Hematopoietic multipotent progenitor cell (in vitro differentiated cells): ENCODE results near the gene KCNAB1. TPM values are rescaled to one million over a fixed set of nuclear protein-coding genes. Genes with fewer than 3 reads are reported as not detected.

Experiments used
- DNase-seq, 3 donors: peaks; one replicate each; pipeline ENCODE4 v3.0.0-alpha.2; 2011 to 2015; ENCODE audit warnings: low read depth in 2 of 3, low spot score in 2 of 3
- total RNA-seq: library from RNA; depleted of rRNA; stranded (reverse); fragments of >200 nt; gene quantifications from one replicate; pipeline ENCODE4 v1.2.3, GENCODE V29; 2012

Gene KCNAB1
- total RNA-seq, 1 donor: not detected

DNA sequence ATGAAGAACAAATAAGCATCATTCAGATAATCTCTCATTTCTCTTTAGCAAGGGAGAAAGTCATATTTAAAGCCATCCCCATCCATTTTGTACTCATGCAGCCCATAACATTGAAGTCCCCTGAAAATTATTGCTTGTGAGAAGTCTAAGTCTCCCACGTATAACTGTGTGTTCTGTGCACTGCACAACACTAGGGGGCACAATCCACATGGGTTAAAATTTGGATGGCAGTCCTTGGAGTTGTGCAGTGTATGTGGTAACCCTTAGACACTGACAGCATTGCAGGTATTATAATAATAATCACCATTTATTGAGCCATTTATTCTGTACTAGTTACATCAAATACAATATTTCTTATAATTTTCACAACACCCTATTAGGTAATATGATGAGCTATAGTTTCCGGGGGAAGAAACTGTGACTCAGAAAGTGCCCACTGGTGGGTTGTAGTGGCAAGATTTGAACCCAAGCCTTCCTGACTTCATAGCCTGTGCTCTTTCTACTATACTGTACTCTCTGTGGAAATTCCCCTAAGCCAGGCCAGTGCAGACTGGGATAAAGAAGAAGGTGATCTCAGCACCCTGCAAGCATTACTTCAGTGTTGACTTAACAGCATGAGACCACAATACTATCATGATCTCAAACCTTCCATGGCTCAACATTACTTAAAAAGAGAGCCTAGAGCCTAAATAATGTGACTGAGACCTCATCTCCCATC lies 15.7 kb downstream of the KCNAB1 start:
- DNase-seq: no peak

DNA sequence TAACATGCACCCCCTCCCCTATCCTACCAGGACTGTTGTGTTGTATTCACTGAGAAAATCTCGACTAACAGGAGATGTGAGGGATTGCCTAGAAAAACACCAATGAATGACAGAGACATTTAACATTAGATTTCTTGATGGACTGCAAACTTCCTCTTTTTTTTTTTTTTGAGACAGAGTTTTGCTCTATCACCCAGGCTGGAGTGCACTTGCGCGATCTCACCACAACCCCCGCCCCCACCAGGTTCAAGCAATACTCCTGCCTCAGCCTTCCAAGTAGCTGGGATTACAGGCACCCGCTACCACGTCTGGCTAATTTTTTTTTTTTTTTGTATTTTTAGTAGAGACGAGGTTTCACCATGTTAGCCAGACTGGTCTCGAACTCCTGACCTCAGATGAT lies 17.0 kb downstream of the KCNAB1 start:
- DNase-seq: peak in 2 of 3 donors; percentile 43 to 67

DNA sequence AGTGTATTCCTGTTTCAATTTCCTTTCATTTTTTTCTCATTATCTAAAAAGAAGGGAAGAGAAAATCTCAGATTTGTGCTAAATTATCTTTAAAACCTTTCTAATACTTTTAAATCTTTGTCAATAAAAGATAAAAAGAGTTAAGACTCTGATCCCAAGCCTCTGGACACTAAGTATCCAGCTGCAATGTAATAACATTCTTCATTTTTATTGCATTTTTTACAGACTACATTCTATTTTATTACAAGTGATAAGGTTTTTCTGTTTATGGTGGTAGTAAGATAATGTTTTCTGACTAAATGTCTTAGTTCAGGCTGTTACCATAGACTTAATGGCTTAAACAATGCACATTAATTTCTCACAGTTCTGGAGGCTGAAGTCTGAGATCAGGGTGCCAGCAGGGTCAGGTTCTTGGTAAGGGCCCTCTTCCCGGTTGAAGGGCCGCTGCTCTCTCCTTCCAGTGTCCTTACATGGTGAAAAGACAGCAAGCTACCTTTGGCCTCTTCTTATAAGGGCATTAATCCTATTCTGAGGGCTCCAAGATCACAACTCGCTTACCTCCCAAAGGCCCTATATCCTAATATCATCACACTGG lies 19.7 kb downstream of the KCNAB1 start:
- DNase-seq: no peak

DNA sequence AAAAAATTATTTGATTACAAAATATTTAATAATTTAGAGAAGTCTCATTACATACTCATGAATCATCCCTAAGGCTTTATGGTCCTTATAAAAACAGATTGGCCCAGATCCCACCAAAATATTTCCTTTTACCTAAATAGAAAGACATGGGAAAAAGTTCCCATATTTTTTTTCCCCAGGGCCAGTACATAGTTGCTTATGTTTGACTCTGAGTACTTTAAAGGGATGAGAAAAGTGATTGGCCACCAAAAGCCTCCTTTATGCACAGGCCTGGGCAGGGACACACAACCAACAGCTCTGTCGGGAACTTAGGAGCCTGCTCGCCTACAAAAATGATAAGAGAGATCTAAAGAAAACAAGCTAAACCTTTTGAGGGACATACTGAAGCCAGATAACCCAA lies 22.3 kb downstream of the KCNAB1 start:
- no peak for DNase-seq

DNA sequence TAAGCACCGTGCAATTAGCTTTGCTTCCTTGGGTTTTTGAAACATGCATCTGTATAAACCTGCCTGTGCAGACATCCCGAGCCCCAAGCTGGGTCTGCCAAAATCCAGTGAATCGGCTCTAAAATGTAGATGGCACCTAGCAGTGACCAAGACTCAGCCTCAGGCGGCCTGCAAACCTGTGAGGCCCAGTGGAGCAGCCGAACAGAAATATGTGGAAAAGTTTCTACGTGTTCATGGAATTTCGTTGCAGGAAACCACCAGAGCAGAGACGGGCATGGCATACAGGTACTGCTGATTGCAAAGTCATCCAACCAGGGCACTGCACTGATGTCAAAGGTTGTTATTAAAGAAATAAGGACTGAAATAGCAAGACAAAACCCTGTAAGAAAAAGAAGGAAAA lies 22.8 kb downstream of the KCNAB1 start:
- DNase-seq: no peak

DNA sequence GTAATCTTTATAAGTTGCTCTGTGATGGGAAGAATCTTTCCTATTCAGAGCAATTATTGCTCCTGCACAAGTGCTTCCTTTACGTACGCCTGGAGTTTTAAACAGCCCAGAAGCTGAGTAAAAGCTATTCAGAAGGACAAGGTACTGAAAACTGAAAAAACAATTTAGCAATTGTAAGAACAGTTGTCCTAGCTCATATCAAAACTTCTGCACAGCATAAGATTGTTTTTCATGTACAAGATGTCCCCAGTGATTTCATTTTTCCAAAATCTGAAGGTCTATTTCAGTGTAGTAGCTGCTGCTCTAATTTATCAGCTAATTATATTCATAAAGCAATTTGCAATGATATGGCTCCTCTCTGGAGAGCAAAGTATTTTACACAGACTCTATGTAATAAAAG lies 23.7 kb downstream of the KCNAB1 start:
- no peak for DNase-seq

DNA sequence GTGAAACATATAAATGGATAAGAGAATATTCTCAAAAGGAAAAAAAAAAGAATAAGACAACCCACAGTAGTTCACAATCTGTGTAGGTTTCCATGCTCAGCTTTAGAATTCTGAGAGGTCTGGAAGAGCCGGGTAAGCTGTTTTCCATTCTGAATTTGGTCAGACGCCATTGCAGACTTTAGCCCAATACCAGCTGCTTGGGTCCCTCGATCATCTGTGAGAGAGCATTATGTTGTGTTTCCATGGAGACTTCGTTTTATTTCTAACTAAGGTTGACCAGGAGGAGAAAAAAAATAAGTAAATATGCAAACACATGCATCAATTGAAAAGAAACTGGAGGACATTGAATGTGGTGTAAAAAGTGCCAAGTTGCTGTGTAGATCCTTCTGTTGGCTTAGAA lies 25.5 kb downstream of the KCNAB1 start:
- DNase-seq: no peak

DNA sequence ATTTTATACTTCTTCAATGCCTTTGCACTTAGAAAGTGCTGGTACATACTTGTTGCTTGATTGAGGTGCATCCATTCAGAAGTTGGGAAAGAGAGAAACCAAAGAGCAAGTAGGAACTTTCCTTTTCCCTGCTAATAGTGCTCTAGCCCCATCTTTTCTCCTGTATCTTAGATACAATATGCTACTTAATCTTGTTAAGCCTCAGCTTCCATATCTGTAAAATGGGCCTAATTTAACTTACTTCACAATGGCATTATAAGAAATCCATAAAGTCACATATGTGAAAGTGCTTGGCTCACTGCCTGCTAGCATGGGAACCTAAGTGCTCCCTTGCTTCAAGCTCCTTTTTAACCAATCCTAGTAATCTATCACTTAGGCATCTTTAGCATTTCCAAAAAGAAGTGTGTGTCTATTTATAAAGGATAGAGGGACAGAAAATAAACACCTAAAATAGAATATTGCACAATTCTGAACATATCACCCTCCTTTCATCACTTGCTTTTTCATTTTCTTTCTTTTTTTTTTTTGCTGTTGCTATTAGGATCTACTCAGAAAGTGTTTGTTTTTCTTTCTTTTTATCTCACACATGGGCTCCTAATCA lies 28.1 kb downstream of the KCNAB1 start:
- no peak for DNase-seq

DNA sequence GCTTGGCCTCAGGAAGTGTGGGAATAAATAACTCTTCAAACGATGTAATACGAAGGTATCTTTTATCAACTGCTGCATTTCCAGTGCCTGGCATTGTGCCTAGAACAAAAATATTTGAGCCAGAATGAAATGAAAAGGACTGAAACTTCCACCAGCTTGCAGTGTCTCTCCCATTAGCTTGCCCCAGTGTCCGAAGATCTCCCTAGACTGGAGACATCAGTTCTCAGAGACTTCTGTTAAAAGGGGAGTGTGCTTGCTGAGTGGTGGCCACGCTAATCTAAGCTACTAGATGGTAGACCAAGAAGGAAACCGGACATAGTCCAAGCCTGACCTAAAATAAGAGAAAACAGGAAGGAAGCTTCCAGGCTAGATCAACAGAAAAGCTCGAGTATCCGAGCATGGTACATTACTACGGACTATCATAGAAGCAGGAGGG lies 28.6 kb downstream of the KCNAB1 start:
- peak in 1 of 3 donors; percentile 23 for DNase-seq

DNA sequence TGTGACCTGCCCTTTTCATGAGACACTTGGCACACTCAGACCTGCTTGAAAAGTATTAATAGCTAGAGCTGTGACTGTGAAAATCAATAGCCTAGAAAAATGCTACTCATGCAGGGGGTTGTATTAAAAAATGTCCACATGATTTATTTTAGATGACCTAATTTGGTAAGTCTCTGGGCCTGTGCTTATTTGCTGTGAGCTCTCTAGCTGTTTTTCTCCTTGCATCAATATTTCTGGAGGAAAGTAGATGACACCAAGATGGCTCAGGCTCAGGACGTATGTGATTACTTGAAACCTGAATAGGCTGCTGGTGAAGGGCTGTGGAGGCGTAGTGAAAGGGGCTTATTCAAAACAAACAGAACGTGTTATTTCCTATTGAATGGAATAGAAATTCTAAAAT lies 29.5 kb downstream of the KCNAB1 start:
- DNase-seq: no peak

DNA sequence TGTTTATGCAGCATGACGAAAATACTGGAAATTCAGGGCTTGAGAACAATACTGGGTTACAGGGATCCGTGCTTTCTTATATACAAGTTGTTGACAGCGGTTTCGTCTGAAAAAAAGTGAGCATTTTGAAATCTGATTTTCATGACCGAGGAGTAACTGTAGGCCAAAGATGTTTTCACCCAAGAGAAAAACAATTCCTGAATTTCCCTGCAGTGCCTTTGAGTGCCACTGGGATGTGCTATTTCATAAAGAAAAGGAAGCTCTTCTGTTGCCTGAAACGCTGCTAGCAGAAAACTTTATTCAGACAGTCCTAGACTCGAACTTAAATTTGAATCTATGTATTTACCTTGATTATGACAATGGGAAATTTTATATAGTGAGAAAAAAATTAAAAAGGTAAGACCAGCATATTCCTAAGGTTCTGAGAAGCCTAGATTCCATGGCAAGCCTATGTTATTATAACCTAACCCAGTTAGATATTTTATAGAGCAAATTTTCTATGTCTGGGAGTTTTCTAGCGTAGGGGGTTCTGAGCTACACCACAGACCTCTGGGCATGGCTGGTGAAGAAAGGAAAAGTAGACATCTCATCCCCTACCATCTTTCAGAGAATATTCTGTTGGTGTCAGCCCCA lies 30.2 kb downstream of the KCNAB1 start:
- DNase-seq: peak in 2 of 3 donors; percentile 30 to 60

DNA sequence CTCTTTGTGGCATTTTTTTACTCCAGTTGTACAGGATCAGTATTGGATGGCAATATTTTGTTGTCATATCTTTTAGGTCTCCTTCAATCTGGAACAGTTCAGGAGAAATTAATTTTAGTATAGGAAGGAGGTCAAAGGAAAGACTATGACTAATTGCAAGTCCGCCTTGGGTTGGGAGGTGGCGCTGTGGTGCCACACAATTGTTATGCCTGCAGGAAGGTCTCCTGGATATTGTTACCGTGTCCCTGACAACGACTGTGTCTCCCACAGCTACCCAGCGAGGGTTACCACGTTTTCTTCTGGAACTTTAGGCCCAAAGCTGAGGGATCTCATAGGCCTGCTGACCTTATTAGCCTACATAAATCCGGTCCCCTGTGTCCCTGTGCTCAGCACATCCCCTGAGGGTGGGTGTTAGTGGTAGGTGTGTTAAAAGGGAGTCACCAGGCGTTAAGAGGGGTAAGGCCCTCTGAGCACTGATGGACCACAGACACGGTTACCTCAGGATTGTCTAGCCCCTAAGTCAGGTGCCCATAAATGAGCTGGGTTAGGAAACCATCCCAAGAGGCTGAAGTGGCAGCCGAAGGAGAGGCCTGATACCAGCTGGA lies 31.5 kb downstream of the KCNAB1 start:
- peak in 2 of 3 donors; percentile 50 to 58 for DNase-seq

DNA sequence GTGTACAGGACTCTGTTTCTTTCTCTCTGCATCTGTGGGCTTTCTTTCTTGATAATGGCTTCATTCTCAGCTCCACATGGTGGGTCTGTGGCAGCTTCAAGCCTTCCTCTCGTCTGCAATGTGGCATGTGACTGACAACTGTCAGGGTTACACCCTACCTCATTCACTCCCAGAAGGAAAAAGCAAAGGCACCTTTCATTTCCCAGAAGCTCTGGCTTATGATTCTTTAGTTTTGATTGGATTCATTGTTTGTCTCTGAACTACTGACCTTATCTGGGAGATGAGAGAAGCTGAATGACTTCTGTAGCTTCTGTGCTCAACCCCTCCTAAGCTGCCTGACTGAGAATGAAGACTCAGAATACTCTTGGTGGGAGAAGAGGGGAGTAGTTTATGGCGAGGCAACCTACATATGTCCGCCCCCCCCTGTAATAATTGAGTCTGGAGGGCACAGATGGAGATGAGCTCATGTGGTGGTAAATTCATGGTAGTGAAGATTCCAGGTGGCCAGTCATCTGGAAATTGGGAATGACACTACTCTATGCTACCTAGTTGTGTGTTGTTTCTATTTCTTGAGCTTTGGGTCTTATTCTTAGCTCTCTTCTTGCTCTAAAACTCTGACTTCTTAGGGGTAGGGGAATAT lies 38.4 kb downstream of the KCNAB1 start:
- no peak for DNase-seq

DNA sequence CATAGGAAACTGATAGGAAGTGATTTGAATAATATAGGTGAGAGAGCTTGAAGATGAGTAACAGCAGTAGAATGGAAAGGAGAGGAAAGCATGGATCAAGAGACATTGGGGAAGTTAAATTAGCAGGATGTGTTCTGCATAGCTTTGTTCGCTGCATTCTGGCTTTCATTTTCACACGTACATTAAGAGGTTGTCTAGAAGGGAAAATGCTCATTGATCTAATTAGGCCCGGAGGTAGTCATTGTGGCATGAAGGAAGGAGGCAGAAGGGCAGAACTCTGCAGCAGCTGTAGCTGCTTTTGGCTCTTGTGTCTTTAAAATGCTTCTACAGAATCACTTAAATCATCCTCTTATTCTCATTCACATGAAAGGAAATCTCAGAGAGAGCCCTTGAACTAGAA lies 40.3 kb downstream of the KCNAB1 start:
- DNase-seq: peak in 2 of 3 donors; percentile 5 to 36

DNA sequence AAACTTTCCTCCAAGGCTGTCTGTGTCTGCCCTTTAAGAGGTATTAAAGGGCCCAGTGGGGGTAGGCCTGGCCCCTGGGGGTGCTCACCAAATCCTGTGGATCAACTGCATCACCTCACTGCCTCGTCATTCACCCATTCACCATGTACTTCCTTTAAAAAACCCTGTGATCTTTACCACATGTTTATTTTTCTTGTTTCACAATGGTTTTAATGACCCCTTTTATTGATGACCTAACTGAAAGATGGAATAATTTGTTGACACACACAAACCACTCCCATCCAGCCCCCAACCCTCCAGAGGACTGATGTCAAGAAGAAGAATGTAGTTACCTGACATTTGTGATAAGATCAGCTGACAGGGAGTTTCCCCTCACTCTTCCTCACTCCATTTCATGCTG lies 40.8 kb downstream of the KCNAB1 start:
- DNase-seq: no peak

DNA sequence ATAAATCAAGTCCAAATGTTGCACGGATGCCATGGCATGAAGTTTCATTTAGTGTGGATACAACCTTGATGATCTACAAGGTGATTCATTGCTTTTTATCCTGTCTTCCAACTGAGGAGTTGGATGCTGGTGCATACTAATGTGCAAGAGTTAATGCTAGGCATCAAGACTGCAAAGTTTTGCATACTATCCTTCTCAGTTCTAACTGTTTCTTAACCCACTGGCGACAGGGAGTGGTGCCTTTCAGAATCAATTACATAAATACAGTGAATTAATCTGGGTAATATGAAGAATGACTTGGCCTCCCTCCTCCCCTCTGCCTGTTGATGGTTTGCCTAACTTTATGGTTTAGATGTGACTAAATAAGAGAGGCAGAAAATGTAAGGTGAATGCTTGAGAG lies 43.5 kb downstream of the KCNAB1 start:
- no peak for DNase-seq

DNA sequence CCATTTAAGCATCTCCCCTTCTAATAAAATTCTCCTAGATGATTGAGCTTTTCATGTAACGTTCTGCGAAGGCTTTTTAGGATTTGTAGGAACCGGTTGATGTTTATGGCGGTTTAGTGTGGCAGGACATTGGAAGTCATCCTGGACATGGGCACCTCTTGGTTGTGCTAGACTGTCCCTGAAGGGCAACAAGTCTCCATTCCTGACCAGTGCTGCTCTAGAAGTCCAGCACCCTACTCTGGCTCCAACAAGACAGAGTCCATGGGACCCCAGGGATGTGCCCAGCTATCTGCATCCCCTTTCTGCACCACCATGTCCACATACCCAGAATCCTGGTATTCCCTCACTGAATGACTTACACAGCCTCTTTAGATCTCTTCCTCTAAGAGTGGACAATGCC lies 46.4 kb downstream of the KCNAB1 start:
- DNase-seq: no peak

DNA sequence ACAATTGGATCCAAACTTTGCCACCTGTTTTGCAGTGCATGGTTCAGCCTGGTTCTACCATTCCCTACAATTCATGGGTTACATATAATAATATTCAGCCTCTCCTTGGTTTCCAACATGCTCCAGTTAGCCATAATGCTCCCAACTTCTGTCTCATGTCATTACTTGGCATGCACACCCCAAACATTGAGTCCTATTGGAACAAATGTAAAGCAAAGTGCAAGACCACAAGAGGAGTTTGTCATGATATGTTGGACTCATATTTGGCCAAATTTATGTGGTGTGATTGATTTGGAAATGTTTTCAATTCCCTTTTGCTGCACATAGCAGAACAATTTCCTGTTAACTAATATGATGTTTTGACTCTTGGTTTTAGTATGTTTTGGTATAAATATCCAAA lies 50.2 kb downstream of the KCNAB1 start:
- DNase-seq: no peak

DNA sequence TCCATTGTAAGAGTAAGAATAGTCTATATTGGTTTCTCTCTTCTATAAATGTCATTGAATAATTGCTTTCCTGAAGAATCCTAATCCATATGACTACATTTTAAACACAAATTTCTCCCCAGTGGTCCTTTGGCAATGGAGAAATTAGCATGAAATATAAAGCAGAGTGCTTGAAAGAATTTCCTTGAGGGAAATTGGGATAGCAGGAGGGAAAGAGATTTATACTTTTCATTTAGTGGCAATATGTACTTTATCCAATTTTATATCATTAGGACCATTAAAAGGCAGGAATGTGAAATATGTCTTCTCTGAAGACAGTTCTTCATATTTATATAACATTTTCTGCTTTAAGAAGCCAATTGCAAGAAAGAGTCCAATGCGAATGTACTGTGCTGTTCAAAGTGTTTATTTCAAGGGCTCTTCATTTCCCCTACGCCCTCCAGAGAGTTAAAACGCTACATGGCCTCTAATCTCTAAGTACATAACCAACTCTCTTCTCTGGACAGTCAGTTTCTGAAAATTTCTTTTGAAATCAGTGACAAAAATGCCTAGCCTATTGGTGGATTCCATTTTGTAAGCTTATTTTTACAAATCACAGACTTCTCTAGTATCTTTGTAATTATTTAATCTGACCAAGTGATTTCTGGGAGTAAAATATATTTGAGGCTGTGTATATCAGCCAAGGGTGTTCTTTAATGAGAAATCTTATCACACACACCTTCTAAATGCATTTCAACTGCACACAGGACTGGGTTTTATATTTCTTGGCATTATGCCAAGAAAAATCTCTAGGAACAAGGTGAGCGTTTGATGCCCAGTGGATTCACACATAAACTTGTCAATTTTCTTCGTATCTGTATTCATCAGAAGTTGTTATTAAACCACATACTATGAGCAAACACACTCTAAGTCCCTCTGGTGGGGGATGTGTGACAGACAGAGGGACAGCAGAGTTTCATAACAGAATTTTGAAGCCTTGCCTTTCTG lies 51.2 kb downstream of the KCNAB1 start:
- DNase-seq: no peak

DNA sequence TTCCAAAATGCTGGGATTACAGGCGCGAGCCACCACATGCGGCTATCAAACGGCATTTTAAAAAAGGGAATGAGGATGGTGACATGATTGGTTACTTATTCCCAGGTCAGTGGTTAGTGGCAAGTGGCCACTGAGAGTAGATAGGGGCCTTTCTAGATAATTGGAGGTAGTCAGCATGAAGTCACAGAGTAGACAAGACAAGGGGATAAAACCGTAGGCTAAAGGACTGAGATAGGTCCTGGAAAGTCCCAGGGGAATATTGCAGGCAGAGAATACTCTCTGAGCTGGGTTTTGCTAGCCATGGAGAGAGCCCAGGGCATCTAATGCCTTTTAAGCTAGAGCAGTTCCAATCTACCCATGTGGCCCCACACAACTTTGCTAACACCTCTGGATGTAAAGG lies 52.2 kb downstream of the KCNAB1 start:
- no peak for DNase-seq
